Measurements from ENCODE around the gene DNAH12.
"Not testable (repeated sequence)": the region's sequence is repeated elsewhere in the genome, so short reads cannot be mapped to it uniquely, and the experiment has no call there.

DNAH12 gene

DNA sequence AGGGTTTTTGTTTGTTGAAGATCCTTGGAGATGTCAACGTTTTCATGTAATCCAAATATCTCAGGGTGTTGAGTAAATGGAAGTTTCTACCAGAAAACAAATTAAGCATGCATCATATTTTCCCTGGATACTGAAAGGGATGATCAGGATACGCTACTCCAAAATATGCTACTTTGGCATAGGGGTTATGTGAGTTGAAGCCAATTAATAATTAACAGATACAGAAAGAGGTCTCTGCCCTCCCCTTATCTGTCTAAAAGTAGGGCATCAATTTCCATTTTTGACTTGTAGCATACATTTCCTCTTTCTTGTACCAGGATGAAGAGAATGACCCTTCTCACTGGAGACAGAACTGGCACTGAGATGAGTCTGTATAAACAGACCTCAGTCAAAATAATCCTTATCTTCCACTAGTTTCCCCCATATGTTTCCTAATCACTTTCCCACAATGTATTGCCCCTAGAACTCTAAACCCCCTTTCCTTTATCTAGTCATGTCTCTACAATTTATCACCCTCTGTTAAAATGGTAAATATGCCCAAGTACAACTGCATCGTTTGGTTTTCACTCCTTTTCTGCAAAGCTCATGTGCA is 234.3 kb downstream of the DNAH12 start:
- FAIRE-seq = no peak

DNA sequence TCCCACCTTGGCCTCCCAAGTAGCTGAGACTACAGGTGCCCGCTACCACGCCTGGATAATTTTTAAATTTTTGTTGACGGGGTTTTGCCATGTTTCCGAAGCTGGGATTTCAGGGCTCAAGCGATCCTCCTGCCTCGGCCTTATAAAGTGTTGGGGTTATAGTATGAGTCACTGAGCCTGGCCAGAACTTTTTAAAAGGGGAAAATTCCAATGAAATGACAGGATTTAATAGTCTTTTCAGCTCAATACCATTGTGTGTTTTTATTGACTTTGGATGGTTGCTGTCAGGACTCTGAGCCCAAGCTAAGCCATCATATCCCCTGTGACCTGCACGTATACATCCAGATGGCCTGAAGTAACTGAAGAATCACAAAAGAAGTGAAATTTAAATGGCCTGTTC is 240.6 kb downstream of the DNAH12 start:
- not testable (repeated sequence) for FAIRE-seq

DNA sequence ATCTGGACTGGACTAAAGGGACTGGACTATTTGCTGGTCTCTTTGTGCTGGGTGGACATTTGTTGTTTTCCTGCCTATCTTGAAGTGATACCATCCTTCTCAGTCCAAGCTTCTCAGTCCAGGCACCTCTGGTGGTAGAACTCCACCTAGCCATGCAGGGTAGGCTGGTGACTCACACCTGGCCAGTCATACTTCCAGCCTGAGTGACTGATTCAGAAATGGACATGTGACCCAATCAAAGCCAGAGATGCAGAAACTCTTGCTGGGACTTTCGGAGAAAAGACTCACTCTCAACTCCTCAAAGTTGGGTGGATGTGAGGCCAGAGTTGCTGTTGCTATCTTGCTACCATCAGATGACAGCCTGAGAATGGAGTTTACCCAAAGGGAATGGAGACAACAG is 246.1 kb downstream of the DNAH12 start:
- no peak for FAIRE-seq

DNA sequence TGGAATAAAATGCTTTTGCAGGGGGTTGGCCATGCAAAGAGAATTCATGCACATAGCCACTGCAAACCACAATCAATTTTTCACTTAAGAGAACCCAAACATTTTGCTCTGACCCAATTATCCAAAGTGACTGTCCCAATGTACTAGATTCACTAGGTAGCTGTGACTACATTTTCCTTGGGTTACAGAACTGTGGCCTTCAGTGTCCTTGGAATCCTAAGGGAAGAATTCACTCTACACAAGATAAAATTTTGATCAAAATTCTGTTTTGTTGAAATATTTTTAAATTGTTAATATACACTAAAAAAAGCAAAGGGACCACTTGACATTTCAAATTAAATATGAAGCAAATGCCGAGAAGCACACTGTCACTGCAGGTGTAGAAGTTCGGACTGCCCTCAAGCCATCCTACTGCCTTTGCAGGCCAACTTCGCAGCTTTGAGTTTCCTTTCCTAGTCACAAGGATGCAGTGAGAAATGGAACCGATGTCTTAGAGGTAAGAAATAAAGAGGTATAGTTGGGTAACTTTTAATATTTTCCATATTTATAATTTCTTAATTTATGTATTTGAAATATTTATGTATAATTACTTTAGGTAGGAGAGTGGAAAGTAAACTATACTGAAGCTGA is 251.1 kb downstream of the DNAH12 start:
- FAIRE-seq = no peak

DNA sequence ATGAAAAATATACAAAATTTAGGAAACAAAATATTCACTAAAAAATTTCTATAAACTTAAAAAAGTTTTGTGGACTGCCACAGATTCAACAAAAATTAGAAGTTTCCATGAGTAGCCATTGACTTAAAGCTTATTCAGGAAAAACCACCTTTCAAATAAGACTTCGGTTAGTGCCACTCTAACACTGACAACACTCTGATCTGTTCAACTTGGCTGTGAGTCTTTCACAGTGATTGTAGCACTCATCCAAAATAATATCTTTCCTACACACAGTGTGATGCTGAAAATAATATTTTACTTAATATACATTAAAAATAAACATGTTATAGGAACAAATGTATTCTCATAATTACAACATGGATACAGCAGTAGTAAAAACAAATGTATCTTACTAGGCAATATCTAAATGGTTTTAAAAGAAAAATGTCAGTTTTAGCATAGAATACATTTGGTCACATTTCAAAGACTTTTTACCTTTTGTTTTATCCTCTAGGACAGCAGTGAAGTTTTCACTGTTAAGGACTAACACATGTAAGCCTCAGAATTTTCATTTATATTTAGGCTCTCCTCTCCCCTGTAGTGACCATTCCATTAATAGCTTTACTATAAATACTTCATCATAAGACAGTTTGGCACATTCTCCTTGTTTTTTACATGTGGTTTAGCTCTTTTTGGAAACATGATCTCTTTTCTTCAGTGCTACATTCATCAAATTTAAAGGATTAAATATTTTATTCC is 251.8 kb downstream of the DNAH12 start, which contains the start of gene ASB14:
Gene ASB14, minus strand, starts transcription at position 527 of the 738 bp plus-strand sequence. CDS start 652 bp downstream, outside the sequence.
- no peak for FAIRE-seq

DNA sequence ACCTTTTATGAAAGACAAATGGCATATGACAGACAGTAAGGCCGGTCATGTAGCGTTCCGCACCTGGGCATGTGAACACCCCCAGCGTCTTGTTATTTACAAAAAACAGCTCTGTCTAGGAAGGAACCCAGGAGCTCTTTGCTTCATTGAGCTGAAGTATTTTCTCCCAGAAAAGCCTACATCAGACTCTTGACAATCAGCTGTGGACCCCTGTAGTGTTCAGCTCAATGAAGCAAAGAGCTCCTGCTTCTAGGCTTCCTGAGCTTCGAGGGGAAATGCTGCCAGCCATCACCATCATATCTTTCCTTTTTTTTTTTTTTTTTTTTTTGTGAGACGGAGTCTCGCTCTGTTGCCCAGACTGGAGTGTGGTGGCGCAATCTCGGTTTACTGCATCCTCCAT is 255.7 kb downstream of the DNAH12 start:
- FAIRE-seq = no peak

DNA sequence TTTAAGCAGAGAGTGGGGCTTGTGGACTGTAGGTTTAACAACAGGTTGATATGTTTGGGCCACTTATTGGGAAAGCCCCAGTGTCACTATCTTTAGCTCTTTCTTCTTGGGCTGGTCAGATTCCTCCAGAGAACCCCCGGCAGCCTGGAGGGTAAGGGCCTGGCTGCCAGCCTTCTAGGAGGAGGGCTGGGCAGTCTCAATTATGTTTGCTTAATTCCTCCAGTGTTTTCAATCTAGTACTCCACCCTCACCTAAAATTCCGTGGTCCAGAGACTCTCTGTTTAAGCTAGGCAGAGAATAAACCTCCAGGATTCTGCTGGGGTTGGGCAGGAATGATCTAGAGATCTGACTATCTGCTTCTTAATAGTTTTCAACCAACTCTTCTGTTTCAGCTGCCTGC is 256.9 kb downstream of the DNAH12 start:
- FAIRE-seq = no peak

DNA sequence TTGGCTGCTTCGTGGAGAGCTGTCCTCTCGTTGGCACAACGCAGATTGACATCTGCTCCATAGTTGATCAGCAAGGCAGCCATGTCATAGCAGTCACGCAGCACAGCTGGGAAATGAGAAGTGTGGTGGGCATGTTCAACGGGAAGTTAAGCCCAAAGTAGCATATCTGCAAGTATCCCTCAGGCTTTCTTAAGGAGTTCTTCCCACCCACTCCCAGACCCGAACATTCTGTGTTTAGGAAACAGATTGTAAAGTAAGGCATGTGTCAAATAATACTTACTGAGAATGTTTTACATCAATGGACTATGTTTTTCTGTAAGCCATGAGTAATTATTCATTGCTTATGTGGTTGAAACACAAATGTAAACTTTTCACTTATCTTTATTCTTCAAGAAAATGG is 260.8 kb downstream of the DNAH12 start:
- FAIRE-seq = no peak

DNA sequence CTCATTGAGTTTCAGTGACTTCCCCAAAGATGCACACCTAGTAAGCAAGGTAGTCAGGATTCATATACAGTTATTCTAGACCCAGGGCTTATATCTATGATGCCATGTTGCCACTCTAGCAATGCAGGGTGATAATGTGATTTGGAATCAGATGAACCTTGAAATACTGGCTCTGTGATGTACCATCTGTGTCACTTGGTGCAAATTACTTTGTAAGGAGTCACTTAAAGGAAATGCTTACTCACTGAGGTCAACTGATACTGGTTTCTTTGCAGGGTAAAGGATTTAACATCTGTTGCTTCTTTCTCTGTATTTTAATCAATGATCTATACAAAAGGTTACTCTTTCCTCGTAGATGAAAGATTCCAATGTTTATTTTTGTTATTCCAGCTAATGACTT is 262.4 kb downstream of the DNAH12 start:
- no peak for FAIRE-seq

DNA sequence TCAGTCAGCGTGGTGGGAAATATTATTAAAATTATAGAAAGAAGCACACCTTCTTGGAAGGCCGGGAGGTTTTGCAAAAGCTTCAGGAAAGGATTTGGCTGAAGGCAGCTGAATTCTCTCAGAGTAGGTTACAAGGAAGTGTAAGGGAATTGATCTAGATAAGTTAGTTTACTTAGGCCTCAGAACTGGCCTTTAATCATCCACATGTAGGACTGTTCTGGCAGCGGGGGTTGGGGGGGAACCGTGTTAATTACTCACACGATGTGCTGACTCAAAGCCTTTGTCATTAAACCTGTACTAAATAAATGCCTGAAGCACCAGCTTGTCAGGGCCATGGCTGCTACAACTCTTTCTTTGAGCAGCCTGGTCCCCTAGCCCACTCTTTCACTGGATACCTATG is 264.5 kb downstream of the DNAH12 start:
- FAIRE-seq = no peak

DNA sequence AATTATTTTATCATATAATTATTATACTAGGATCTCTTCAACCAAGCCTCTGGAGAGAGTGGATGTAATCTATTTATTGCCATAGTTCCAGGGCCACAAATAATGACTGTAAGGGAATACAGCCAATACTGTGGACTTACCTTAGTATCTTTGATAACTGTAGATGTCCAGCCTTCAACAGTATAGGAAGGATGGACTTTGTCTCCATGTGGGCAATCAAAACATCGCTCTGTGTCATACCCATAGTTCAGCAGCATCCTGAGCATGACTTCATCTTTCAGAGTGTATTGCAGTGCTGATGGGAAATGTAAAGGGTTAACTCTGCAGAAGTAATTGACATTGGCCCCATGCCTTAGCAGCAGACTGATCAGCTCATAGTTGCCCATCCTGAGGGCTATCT is 265.9 kb downstream of the DNAH12 start:
- FAIRE-seq = no peak

DNA sequence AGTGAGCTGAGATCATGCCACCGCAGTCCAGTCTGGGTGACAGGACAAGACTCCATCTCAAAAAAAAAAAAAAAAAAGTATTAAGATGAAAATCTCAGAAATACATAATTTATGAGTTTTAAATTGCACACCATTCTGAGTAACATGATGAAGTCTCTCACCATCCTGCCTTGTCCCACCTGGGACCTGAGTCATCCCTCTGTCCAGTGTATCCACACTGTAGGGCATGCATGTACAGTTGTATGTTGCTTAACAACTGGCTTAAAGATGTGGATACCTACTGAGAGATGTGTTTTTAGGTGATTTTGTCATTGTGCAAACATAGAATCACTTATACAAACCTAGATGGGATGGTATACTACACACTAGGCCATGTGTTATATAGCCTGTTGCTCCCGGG is 268.8 kb downstream of the DNAH12 start:
- no peak for FAIRE-seq

DNA sequence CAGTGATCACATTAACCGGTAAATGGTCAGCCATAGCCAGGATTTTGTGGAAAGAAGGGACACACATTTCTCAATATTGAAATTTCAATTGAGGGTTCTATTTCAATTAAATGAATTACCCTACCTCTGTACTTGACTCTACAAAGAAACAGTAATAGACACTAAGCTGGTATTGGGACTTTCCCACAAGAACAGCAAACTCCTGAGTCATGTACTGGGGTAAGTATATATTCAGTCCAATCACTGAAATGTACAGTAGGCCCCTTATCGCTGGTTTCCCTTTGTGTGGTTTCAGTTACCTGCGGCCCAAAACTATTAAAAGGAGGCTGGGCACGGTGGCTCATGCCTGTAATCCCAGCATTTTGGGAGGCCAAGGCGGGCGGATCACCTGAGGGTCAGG is 269.3 kb downstream of the DNAH12 start:
- FAIRE-seq = no peak

DNA sequence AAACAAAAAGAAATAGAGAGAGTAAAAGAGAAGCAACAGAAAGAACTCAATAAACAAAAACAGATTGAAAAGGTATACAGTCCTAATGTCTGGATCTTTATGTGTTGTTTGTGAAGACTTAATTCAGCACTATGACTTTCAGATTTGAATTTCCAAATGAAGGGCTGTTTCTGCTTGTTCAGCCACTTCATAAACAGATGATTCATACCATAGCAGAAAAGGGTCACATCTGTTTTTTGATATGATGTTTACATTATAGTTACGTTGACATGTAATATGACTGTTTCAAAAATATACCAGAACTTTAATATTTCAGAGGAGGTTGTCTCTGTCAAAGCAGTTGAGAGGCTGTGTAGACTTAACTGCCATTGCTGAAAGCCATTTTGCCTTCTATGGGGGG is 275.7 kb downstream of the DNAH12 start:
- no peak for FAIRE-seq

DNA sequence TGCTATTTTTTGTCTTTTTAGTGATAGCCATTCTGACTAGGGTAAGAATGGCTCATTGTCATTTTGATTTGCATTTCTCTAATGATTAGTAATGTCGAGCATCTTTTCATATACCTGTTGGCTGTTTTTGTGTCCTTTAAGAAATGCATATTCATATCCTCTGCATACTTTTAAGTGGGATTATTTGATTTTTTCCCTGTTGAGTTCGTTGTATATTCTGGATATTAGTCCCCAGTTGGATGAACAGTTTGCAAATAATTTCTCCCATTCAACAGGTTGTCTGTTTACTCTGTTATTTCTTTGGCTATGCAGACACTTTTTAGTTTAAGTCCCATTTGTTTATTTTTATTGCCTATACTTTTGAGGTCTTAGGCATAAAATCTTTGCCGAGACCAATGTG is 282.2 kb downstream of the DNAH12 start:
- no peak for FAIRE-seq

DNA sequence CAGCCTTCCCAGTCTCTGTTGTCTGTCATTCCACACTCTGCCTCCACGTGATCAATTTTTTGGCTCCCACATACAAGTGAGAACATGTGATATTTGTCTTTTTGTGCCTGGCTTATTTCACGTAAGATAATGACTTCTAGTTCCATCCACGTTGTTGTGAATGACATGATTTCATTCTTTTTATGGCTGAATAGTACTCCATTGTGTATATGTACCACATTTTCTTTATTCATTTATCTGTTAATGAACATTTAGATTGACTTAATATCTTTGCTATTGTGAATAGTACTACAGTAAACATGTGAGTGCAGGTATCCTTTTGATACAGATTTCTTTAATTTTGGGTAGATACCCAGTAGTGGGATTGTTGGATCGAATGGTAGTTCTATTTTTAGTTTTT is 283.0 kb downstream of the DNAH12 start:
- no peak for FAIRE-seq

DNA sequence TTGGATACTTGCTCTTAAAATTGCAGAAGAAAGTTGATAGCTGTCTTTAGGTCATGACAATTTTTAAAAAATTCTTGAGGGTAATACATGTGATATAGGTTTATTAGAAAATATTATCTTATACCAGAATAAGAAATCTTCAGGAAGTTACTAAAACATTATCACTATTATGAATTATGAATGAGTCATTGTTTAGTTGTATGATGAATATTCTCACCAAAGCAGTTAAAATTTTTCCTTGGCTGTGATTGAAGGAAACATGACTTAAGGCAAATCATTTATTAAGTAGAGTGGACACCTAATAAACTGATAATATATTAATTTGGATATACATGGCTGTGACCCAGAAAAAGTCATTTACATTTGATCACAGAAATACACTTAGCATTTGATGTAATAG is 286.5 kb downstream of the DNAH12 start:
- FAIRE-seq = no peak

DNA sequence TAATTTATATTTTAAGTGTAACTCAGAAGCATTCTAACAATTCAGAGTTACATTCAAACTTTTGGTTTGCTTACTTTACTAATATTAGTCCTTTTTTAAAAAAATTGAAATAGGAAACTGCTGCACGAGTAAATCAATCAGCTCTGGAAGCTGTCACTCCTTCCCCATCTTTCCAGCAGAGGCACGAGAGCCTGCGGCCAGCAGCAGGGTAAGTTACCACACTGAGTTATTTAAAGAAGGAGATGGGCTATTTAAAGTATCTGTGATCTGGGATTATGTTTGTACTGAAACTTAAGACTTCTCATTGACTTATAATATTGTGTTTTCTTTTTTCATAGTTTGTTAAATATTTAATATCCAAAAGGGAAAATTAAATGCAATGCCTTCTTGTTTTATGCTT is 287.3 kb downstream of the DNAH12 start:
- FAIRE-seq = no peak

DNA sequence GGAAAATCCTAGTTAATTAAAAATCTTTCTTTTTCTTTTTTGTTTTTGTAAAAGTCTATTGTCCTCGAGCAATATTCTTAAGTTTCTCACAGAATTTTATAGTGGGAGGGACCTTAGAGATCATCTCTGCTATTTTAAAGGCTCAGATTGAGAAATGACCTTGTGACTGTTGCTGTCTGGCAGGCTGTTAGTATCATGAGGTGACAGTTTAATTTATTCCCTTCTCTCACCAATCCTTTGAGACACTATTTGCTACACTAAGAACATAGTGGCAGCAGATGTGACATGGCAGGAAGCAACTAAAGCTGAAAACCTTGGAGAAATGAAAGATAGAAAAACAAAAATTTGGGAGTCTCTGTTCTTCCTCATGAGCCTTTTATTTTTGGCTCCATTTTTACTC is 291.7 kb downstream of the DNAH12 start:
- no peak for FAIRE-seq

DNA sequence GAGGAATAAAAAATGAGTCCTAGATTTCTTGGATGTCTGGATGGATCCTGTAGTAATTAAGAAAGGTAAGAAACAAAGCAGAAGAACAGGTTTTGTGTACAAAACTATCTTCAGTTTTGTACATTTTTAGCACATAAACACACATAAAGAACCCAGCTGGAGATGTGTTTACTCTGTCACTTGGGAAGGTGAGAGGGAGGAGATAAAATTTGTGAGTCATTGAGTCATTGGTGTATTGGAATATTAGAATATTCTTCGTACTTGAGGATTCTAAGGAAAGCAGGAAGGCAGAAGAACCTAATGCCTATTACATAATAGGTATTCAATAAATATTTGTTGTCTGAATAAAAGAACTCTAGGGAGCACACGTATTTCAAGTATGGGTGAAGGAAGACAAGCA is 299.2 kb downstream of the DNAH12 start:
- no peak for FAIRE-seq
